GM12878 (cell line): ENCODE results near the gene EPHA8.

Experiments used
- JUNB ChIP-seq: IDR thresholded peaks from 2 replicates; pipeline ENCODE4 v1.6.1; 2016; ENCODE audit warnings: antibody characterized with exemption, mild to moderate bottlenecking
- POLR2AphosphoS5 ChIP-seq: IDR thresholded peaks from 2 replicates; pipeline ENCODE4 v1.6.1; 2011; ENCODE audit warnings: mild to moderate bottlenecking, low read length, inconsistent platforms
- TARDBP ChIP-seq: IDR thresholded peaks from 2 replicates; pipeline ENCODE4 v1.6.1; 2016; ENCODE audit warnings: borderline replicate concordance

DNA sequence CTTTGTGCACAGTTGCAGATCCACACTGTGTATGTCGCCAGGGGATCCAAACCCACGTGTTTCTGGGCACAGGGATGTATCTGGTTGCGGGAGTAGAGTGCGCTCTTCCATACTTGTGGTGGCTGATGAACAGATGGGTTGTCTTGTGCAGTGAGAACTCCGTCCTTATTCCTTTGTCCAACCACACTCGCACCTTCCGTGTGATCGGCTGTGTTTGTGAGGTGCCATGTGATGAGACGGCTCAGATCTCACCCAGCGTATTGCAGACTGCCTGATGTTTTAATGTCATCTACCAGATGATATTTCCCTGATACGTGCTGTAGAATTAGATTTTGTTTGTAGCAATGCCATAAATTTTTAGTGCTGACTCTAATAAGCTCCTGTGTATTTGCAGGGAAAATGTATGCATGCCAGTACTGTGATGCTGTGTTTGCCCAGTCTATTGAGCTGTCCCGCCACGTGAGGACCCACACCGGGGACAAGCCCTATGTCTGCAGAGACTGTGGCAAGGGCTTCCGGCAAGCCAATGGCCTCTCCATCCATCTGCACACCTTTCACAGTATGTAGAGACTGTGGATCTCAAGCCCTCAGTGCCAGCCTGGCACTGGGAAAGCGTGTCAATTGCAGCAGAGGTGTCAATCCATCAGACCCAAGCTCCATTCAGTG, 46.2 kb upstream of the EPHA8 start:
- no peak for TF ChIP-seq TARDBP
- no peak for TF ChIP-seq POLR2AphosphoS5
- no peak for TF ChIP-seq JUNB
